ENCODE measurements around the gene TMEM100.
A peak's percentile ranks its signal among the peaks of the same experiment; 100 is the strongest.

The TMEM100 gene

DNA sequence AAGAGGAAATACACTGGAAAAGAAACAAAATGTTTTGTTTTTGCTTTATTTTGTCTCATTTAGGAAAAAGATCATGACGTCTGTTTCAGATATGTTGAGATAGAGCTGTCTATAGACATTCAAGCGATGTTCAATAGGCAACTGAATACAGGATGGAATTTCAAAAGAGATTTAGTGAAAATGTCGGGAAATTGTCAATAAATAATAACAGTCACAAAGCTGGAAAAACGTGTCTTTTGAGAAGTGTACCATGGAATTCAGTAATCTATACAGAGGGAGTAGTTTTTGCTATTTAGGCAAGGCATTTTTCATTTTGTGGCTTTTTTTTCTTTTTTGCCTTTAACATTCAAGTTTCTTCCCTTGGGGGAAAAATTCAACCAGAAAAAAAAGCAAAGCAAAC lies 33.0 kb downstream of the TMEM100 start:
- H3K4me3 ChIP-seq (ENCODE audit: low read depth in 1 of 2, low read length in 1 of 2), result no peak overlapping the region
- H3K4me1 ChIP-seq (ENCODE audit: control insufficient read depth in 1 of 2, insufficient read depth in 1 of 2, low read depth in 1 of 2, low read length in 1 of 2), result peaks cover 36 to 40% of the 10 kb centered on the region in 2 experiments
- no peaks in the 10 kb centered on the region for H3K36me3 ChIP-seq
- H3K27me3 ChIP-seq, result no peaks in the 10 kb centered on the region
- H3K9me3 ChIP-seq, result no peaks in the 10 kb centered on the region
- no peak for TF ChIP-seq CTCF (IDR thresholded peaks at IDR 0.05)
- H3K27ac ChIP-seq, result peak overlapping the region; percentile 56

DNA sequence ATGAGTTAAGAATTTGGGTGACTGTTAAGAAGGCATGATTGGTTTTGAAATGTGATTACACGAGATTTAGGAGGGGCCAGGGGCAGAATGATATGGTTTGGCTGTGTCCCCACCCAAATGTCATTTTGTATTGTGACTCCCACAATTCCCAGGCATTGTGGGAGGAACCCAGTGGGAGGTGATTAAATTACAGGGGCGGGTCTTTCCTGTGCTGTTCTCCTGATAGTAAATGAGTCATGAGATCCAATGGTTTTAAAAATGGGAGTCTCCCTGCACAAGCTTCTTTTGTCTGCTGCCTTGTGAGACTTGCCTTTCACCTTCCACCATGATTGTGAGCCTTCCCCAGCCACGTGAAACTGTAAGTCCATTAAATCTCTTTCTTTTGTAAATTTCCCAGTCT lies 34.6 kb downstream of the TMEM100 start:
- H3K4me3 ChIP-seq (ENCODE audit: low read depth in 1 of 2, low read length in 1 of 2), result no peak overlapping the region
- H3K4me1 ChIP-seq (ENCODE audit: control insufficient read depth in 1 of 2, insufficient read depth in 1 of 2, low read depth in 1 of 2, low read length in 1 of 2), result peaks cover 32 to 35% of the 10 kb centered on the region in 2 experiments
- H3K36me3 ChIP-seq, result no peaks in the 10 kb centered on the region
- no peaks in the 10 kb centered on the region for H3K27me3 ChIP-seq
- H3K27ac ChIP-seq, result no peak overlapping the region
- no peak for TF ChIP-seq CTCF (IDR thresholded peaks at IDR 0.05)
- no peaks in the 10 kb centered on the region for H3K9me3 ChIP-seq

- H3K36me3 ChIP-seq, result no peaks in the 10 kb centered on the region
- no peaks in the 10 kb centered on the region for H3K9me3 ChIP-seq
- TF ChIP-seq CTCF (IDR thresholded peaks at IDR 0.05), result no peak
- peaks cover 22 to 24% of the 10 kb centered on the region in 2 experiments for H3K4me1 ChIP-seq (ENCODE audit: control insufficient read depth in 1 of 2, insufficient read depth in 1 of 2, low read depth in 1 of 2, low read length in 1 of 2)
- no peak overlapping the region for H3K4me3 ChIP-seq (ENCODE audit: low read depth in 1 of 2, low read length in 1 of 2)
- no peaks in the 10 kb centered on the region for H3K27me3 ChIP-seq
- H3K27ac ChIP-seq, result no peak overlapping the region
Observed at GRCh38 chr17:55687037-55687436, 35.6 kb downstream of the TMEM100 start.

DNA sequence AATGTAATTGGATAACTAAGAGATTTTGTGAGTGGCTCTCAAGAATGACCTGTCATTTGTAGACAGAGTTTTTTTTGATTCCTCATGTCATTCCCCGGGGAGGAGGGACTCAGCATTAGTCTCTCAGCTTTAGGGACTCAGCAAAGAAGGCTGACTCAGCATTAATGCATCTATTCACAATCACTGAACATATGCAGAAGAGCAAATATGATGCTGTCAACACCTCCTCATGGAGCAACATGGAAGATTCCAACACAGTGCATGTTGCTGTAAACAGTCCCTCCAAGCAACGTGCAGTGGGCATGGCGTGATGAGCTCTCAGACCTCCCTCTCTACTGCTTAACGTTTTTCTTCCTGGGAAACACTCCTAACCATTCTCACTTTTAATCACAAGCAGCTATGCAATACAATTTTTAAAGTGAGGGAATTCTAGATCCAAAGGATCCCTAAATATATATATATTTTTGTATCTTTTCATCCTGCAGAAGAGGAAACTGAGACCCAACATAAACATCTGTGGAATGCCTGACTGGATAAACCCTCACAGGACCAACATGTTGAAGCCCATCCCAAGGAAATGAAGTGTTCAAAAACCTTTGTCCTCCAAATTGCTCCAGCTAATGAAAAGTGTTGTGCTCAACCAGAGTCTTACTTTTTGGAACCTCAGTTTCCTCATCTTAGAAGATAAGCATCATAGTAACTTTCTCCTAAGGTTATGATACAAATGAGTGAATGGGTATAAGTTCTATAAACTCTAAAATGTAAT lies 38.9 kb downstream of the TMEM100 start:
- no peak overlapping the region for H3K4me3 ChIP-seq (ENCODE audit: low read depth in 1 of 2, low read length in 1 of 2)
- no peaks in the 10 kb centered on the region for H3K27me3 ChIP-seq
- no peaks in the 10 kb centered on the region for H3K36me3 ChIP-seq
- H3K27ac ChIP-seq, result no peak overlapping the region
- no peaks in the 10 kb centered on the region for H3K4me1 ChIP-seq (ENCODE audit: control insufficient read depth in 1 of 2, insufficient read depth in 1 of 2, low read depth in 1 of 2, low read length in 1 of 2)
- no peak for TF ChIP-seq CTCF (IDR thresholded peaks at IDR 0.05)
- H3K9me3 ChIP-seq, result no peaks in the 10 kb centered on the region

GRCh38 chr17:55681342-55681700 lies 41.3 kb downstream of the TMEM100 start:
- H3K36me3 ChIP-seq, result no peaks in the 10 kb centered on the region
- no peak overlapping the region for H3K27ac ChIP-seq
- no peak for TF ChIP-seq CTCF (IDR thresholded peaks at IDR 0.05)
- no peaks in the 10 kb centered on the region for H3K27me3 ChIP-seq
- H3K4me3 ChIP-seq (ENCODE audit: low read depth in 1 of 2, low read length in 1 of 2), result no peak overlapping the region
- H3K4me1 ChIP-seq (ENCODE audit: control insufficient read depth in 1 of 2, insufficient read depth in 1 of 2, low read depth in 1 of 2, low read length in 1 of 2), result no peaks in the 10 kb centered on the region
- no peaks in the 10 kb centered on the region for H3K9me3 ChIP-seq
